PC-3 (cell line): ENCODE data around the gene TCAF1.

Source experiments
- EZH2 ChIP-seq: fragments of 300-600 bp; sonication (generic); IDR thresholded peaks from one replicate; pipeline ENCODE4 v1.6.1; 2017; ENCODE audit warnings: antibody characterized with exemption, mild to moderate bottlenecking, low read length; ENCODE audit not compliant: unreplicated experiment
- EZH2phosphoT487 ChIP-seq: fragments of 300-600 bp; sonication (generic); IDR thresholded peaks from 2 replicates; pipeline ENCODE4 v1.6.1; 2018; ENCODE audit warnings: mild to moderate bottlenecking, antibody characterized with exemption, low read length, borderline replicate concordance
- TF ChIP-seq, protein P1 (sequence below): fragments of 300-600 bp; sonication (generic); conservative IDR thresholded peaks from 2 replicates; pipeline ENCODE4 v1.5.1; 2017; ENCODE audit warnings: antibody characterized with exemption, low read depth, mild to moderate bottlenecking, low read length

DNA sequence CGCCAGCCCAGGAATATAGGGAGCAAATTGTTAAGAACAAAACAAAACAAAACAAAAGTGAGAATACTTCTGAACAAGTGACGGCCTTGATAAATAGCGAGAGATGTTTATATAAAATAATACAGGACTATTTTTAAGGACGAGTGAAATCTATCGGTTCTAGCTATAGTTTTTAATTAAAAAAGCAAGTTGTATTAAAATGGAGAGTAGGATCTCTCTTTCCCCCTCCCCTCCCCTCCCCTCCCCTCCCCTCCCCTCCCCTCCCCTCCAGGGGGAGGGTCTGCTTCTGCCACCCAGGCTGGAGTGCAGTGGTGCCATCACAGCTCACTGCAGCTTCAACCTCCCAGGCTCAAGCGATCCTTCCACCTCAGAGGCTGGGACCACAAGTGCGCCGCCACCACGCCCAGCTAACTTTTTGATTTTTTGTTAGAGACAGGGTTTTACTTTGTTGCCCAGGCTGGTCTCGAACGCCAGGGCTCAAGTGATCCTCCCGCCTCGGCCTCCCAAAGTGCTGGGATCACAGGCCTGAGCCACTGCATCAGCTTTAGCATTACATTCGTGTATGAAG lies 440 bp upstream of the TCAF1 start:
- no peak for TF ChIP-seq EZH2phosphoT487
- TF ChIP-seq, protein P1, sequence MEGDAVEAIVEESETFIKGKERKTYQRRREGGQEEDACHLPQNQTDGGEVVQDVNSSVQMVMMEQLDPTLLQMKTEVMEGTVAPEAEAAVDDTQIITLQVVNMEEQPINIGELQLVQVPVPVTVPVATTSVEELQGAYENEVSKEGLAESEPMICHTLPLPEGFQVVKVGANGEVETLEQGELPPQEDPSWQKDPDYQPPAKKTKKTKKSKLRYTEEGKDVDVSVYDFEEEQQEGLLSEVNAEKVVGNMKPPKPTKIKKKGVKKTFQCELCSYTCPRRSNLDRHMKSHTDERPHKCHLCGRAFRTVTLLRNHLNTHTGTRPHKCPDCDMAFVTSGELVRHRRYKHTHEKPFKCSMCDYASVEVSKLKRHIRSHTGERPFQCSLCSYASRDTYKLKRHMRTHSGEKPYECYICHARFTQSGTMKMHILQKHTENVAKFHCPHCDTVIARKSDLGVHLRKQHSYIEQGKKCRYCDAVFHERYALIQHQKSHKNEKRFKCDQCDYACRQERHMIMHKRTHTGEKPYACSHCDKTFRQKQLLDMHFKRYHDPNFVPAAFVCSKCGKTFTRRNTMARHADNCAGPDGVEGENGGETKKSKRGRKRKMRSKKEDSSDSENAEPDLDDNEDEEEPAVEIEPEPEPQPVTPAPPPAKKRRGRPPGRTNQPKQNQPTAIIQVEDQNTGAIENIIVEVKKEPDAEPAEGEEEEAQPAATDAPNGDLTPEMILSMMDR = no peak
- no peak for TF ChIP-seq EZH2
